ENCODE measurements around the gene NKAIN4. TPM values are rescaled to one million over a fixed set of nuclear protein-coding genes. Genes with fewer than 3 reads are reported as not detected.

The NKAIN4 gene
- total and polyA plus RNA-seq, 4 donors = 0.05 TPM; not detected in 3

GRCh38 chr20:63261060-63261794 is 7.0 kb upstream of the NKAIN4 start:
- peaks cover 0 to 3% (median under 1%) of the 10 kb centered on the region in 4 donors for H3K27me3 ChIP-seq (ENCODE audit: control insufficient read depth in 4 of 4, insufficient read depth in 4 of 4, low read length in 3 of 4)
- 47% methylated on average over 25 of the region's 25 CpGs for WGBS
- no peaks in the 10 kb centered on the region for H3K9me3 ChIP-seq (ENCODE audit: control insufficient read depth in 4 of 4, low read length in 3 of 4)
- no peak for TF ChIP-seq ATF3 (IDR thresholded peaks at IDR 0.05)
- no peak for TF ChIP-seq MAX (IDR thresholded peaks at IDR 0.05)
- TF ChIP-seq EGR1 (IDR thresholded peaks at IDR 0.05; ENCODE audit: low read depth in 2 of 2) = no peak
- no peak for TF ChIP-seq CTCF (IDR thresholded peaks at IDR 0.05; ENCODE audit: low read depth, low read length, missing input control)
- no peak for TF ChIP-seq REST (IDR thresholded peaks at IDR 0.05)
- no peak for TF ChIP-seq ZBTB33 (IDR thresholded peaks at IDR 0.05)
- TF ChIP-seq HNF4G (IDR thresholded peaks at IDR 0.05) = no peak
- no peak for TF ChIP-seq HNF4A (conservative IDR thresholded peaks at IDR 0.05)
- TF ChIP-seq GABPA (IDR thresholded peaks at IDR 0.05 in 1 of 2, conservative IDR thresholded peaks at IDR 0.05 in 1 of 2) = no peak
- no peak for TF ChIP-seq TAF1 (conservative IDR thresholded peaks at IDR 0.05)
- TF ChIP-seq RXRA (IDR thresholded peaks at IDR 0.05) = no peak
- no peak for TF ChIP-seq RAD21 (IDR thresholded peaks at IDR 0.05)
- TF ChIP-seq YY1 (IDR thresholded peaks at IDR 0.05) = no peak
- TF ChIP-seq FOXA2 (IDR thresholded peaks at IDR 0.05) = no peak
- TF ChIP-seq NR2F2 (IDR thresholded peaks at IDR 0.05) = no peak
- no peak for TF ChIP-seq SP1 (IDR thresholded peaks at IDR 0.05)
- TF ChIP-seq JUND (IDR thresholded peaks at IDR 0.05) = no peak
- no peak for TF ChIP-seq FOXA1 (IDR thresholded peaks at IDR 0.05)
- no peak overlapping the region for H3K9ac ChIP-seq (ENCODE audit: low read depth in 1 of 2, low read length in 2 of 2)
- no peak overlapping the region for H3K4me3 ChIP-seq (ENCODE audit: low read depth in 1 of 3, low read length in 3 of 3)
- peaks cover 0 to 2% (median under 1%) of the 10 kb centered on the region in 4 donors for H3K4me1 ChIP-seq (ENCODE audit: control insufficient read depth in 4 of 4, insufficient read depth in 4 of 4, low read length in 3 of 4)
- H3K27ac ChIP-seq (ENCODE audit: low read depth in 1 of 2, low read length in 2 of 2) = no peak overlapping the region
- H3K36me3 ChIP-seq (ENCODE audit: control insufficient read depth in 4 of 4, insufficient read depth in 3 of 4, low read depth in 1 of 4, low read length in 3 of 4) = no peaks in the 10 kb centered on the region
- no peak for DNase-seq (ENCODE audit: low spot score)
